HepG2 (cell line): ENCODE data around the gene MAP1LC3C. TPM values are rescaled to one million over a fixed set of nuclear protein-coding genes. Genes with fewer than 3 reads are reported as not detected.

Source experiments
- ATF7-NPFF ChIP-seq: sonication (generic); formaldehyde crosslinking; IDR thresholded peaks from 2 replicates; pipeline ENCODE4 v1.8.1; 2023; ENCODE audit warnings: mild to moderate bottlenecking, low read depth, missing genetic modification reagents, moderate library complexity
- BRCA1 ChIP-seq: sonication (generic); formaldehyde crosslinking; IDR thresholded peaks from 2 replicates; pipeline ENCODE4 v1.4.0; 2020; ENCODE audit warnings: missing genetic modification reagents
- ELF1 ChIP-seq: sonication (generic); formaldehyde crosslinking; IDR thresholded peaks from 2 replicates; pipeline ENCODE4 v1.4.0; 2020; ENCODE audit warnings: missing genetic modification reagents
- ETV5 ChIP-seq: IDR thresholded peaks from 2 replicates; pipeline ENCODE4 v1.6.1; 2018; ENCODE audit warnings: missing biosample characterization, missing genetic modification reagents, inconsistent platforms, borderline replicate concordance
- GPN1 ChIP-seq: sonication (generic); formaldehyde crosslinking; IDR thresholded peaks from 2 replicates; pipeline ENCODE4 v1.5.1; 2020; ENCODE audit warnings: missing genetic modification reagents, borderline replicate concordance
- HMG20A ChIP-seq: IDR thresholded peaks from 2 replicates; pipeline ENCODE4 v1.6.1; 2016; ENCODE audit warnings: borderline replicate concordance
- IRF2 ChIP-seq: IDR thresholded peaks from 2 replicates; pipeline ENCODE4 v1.6.1; 2018; ENCODE audit warnings: missing genetic modification reagents, missing compliant biosample characterization
- KDM5B ChIP-seq: sonication (generic); formaldehyde crosslinking; IDR thresholded peaks from 2 replicates; pipeline ENCODE4 v1.4.0; 2020; ENCODE audit warnings: missing genetic modification reagents, mild to moderate bottlenecking, borderline replicate concordance
- KLF13 ChIP-seq: sonication (generic); formaldehyde crosslinking; IDR thresholded peaks from 2 replicates; pipeline ENCODE4 v1.4.0; 2020; ENCODE audit warnings: mild to moderate bottlenecking, missing genetic modification reagents
- KLF16 ChIP-seq, 2 experiments: sonication (generic) in 1 of 2; formaldehyde crosslinking in 1 of 2; IDR thresholded peaks; 2 replicates each; pipeline versions ENCODE4 v1.6.1 to v1.8.0; 2016 to 2023; ENCODE audit warnings: missing genetic modification reagents in 2 of 2, missing compliant biosample characterization in 1 of 2
- SOX6 ChIP-seq, 2 experiments: fragments of 450-650 bp in 1 of 2; sonication (generic) in 1 of 2; formaldehyde crosslinking in 1 of 2; IDR thresholded peaks; 2 replicates each; pipeline versions ENCODE4 v1.4.0 to v1.6.1; 2017 to 2020; ENCODE audit warnings: antibody characterized with exemption in 1 of 2, mild to moderate bottlenecking in 1 of 2, missing genetic modification reagents in 1 of 2
- XRCC5 ChIP-seq: fragments of 200-400 bp; formaldehyde crosslinking; optimal IDR thresholded peaks from 2 replicates; pipeline ENCODE3; 2017; ENCODE audit warnings: mild to moderate bottlenecking, low read length
- ZMYM4 ChIP-seq: sonication (generic); formaldehyde crosslinking; IDR thresholded peaks from 2 replicates; pipeline ENCODE4 v1.8.1; 2023; ENCODE audit warnings: mild to moderate bottlenecking, missing genetic modification reagents
- ZNF282 ChIP-seq: fragments of 450-650 bp; IDR thresholded peaks from 2 replicates; pipeline ENCODE4 v1.6.1; 2018; ENCODE audit not compliant: partially characterized antibody
- ZNF792 ChIP-seq: IDR thresholded peaks from 2 replicates; pipeline ENCODE4 v1.6.1; 2016
- polyA plus RNA-seq, 8 experiments: library from polyadenylated mRNA; depleted of rRNA in 3 of 8; stranded (reverse) in 7 of 8; unstranded in 1 of 8; fragments of >200 nt; fragmentation: Illumina TruSeq in 4 of 8; extraction: Trizol in 4 of 8; gene quantifications; 2 replicates each; pipeline versions ENCODE4 v1.2.1 to v1.2.3, GENCODE V29; 2011 to 2016; ENCODE audit warnings: low read depth in 4 of 8, missing spikeins in 1 of 8, mixed read lengths in 1 of 8; ENCODE audit not compliant: insufficient read depth in 1 of 8
- total RNA-seq, 5 experiments: library from RNA; depleted of rRNA; stranded (reverse); fragments of >200 nt; fragmentation: Illumina TruSeq; extraction: Trizol; gene quantifications; 2 replicates each; pipeline ENCODE4 v1.2.3, GENCODE V29; 2016; ENCODE audit warnings: low read depth in 1 of 5
- TF ChIP-seq, protein P1 (sequence below): sonication (generic); formaldehyde crosslinking; IDR thresholded peaks from 2 replicates; pipeline ENCODE4 v1.4.0; 2020; ENCODE audit warnings: missing genetic modification reagents, borderline replicate concordance
- TF ChIP-seq, protein P2 (sequence below): sonication (generic); formaldehyde crosslinking; IDR thresholded peaks from 2 replicates; pipeline ENCODE4 v1.5.0; 2020; ENCODE audit warnings: mild to moderate bottlenecking, missing genetic modification reagents, moderate library complexity
- TF ChIP-seq, protein P3 (sequence below): sonication (generic); formaldehyde crosslinking; IDR thresholded peaks from 2 replicates; pipeline ENCODE4 v1.4.0; 2020; ENCODE audit warnings: low read depth, mild to moderate bottlenecking, missing genetic modification reagents
- TF ChIP-seq, protein P4 (sequence below): sonication (generic); formaldehyde crosslinking; IDR thresholded peaks from 2 replicates; pipeline ENCODE4 v1.4.0; 2020; ENCODE audit warnings: missing genetic modification reagents
- TF ChIP-seq, protein P5 (sequence below): fragments of 450-650 bp; IDR thresholded peaks from 2 replicates; pipeline ENCODE4 v1.6.1; 2016

The MAP1LC3C gene
- total and polyA plus RNA-seq, 2 of the 13 experiments (the other 11 are each of a cell fraction or from before 2014, with no cell fraction given), result not detected

GRCh38 chr1:241998412-241998921, 431 bp downstream of the MAP1LC3C start (continued):
- no peak for TF ChIP-seq SOX6 (IDR thresholded peaks at IDR 0.05)
- TF ChIP-seq SOX6 (CRISPR knock-in tag; IDR thresholded peaks at IDR 0.05), result 0 out of 2 replicates have a peak, but pooled peaks have one; percentile 22
- TF ChIP-seq IRF2 (CRISPR knock-in tag), result no peak
- no peak for TF ChIP-seq ETV5 (CRISPR knock-in tag)
- TF ChIP-seq ZMYM4 (CRISPR knock-in tag), result 0 out of 2 replicates have a peak, but pooled peaks have one; percentile 31
- TF ChIP-seq, protein P1, sequence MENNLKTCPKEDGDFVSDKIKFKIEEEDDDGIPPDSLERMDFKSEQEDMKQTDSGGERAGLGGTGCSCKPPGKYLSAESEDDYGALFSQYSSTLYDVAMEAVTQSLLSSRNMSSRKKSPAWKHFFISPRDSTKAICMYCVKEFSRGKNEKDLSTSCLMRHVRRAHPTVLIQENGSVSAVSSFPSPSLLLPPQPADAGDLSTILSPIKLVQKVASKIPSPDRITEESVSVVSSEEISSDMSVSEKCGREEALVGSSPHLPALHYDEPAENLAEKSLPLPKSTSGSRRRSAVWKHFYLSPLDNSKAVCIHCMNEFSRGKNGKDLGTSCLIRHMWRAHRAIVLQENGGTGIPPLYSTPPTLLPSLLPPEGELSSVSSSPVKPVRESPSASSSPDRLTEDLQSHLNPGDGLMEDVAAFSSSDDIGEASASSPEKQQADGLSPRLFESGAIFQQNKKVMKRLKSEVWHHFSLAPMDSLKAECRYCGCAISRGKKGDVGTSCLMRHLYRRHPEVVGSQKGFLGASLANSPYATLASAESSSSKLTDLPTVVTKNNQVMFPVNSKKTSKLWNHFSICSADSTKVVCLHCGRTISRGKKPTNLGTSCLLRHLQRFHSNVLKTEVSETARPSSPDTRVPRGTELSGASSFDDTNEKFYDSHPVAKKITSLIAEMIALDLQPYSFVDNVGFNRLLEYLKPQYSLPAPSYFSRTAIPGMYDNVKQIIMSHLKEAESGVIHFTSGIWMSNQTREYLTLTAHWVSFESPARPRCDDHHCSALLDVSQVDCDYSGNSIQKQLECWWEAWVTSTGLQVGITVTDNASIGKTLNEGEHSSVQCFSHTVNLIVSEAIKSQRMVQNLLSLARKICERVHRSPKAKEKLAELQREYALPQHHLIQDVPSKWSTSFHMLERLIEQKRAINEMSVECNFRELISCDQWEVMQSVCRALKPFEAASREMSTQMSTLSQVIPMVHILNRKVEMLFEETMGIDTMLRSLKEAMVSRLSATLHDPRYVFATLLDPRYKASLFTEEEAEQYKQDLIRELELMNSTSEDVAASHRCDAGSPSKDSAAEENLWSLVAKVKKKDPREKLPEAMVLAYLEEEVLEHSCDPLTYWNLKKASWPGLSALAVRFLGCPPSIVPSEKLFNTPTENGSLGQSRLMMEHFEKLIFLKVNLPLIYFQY (CRISPR knock-in tag), result 0 out of 2 replicates have a peak, but pooled peaks have one; percentile 48
- peak in 1 of 2 experiments; percentile 95; a peak in 2 of 4 replicates for TF ChIP-seq KLF16 (CRISPR knock-in tag; IDR thresholded peaks at IDR 0.05)
- no peak for TF ChIP-seq ZNF282
- TF ChIP-seq, protein P2, sequence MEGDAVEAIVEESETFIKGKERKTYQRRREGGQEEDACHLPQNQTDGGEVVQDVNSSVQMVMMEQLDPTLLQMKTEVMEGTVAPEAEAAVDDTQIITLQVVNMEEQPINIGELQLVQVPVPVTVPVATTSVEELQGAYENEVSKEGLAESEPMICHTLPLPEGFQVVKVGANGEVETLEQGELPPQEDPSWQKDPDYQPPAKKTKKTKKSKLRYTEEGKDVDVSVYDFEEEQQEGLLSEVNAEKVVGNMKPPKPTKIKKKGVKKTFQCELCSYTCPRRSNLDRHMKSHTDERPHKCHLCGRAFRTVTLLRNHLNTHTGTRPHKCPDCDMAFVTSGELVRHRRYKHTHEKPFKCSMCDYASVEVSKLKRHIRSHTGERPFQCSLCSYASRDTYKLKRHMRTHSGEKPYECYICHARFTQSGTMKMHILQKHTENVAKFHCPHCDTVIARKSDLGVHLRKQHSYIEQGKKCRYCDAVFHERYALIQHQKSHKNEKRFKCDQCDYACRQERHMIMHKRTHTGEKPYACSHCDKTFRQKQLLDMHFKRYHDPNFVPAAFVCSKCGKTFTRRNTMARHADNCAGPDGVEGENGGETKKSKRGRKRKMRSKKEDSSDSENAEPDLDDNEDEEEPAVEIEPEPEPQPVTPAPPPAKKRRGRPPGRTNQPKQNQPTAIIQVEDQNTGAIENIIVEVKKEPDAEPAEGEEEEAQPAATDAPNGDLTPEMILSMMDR (CRISPR knock-in tag), result peak; percentile 72
- no peak for TF ChIP-seq HMG20A
- TF ChIP-seq ELF1, result 0 out of 2 replicates have a peak, but pooled peaks have one; percentile 19
- TF ChIP-seq ZNF792 (CRISPR knock-in tag), result no peak
- peak; percentile 98 for TF ChIP-seq KLF13 (CRISPR knock-in tag)
- TF ChIP-seq, protein P3, sequence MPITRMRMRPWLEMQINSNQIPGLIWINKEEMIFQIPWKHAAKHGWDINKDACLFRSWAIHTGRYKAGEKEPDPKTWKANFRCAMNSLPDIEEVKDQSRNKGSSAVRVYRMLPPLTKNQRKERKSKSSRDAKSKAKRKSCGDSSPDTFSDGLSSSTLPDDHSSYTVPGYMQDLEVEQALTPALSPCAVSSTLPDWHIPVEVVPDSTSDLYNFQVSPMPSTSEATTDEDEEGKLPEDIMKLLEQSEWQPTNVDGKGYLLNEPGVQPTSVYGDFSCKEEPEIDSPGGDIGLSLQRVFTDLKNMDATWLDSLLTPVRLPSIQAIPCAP (CRISPR knock-in tag), result no peak
- TF ChIP-seq XRCC5, result peak; percentile 76
- no peak for TF ChIP-seq BRCA1 (CRISPR knock-in tag)
- TF ChIP-seq, protein P4, sequence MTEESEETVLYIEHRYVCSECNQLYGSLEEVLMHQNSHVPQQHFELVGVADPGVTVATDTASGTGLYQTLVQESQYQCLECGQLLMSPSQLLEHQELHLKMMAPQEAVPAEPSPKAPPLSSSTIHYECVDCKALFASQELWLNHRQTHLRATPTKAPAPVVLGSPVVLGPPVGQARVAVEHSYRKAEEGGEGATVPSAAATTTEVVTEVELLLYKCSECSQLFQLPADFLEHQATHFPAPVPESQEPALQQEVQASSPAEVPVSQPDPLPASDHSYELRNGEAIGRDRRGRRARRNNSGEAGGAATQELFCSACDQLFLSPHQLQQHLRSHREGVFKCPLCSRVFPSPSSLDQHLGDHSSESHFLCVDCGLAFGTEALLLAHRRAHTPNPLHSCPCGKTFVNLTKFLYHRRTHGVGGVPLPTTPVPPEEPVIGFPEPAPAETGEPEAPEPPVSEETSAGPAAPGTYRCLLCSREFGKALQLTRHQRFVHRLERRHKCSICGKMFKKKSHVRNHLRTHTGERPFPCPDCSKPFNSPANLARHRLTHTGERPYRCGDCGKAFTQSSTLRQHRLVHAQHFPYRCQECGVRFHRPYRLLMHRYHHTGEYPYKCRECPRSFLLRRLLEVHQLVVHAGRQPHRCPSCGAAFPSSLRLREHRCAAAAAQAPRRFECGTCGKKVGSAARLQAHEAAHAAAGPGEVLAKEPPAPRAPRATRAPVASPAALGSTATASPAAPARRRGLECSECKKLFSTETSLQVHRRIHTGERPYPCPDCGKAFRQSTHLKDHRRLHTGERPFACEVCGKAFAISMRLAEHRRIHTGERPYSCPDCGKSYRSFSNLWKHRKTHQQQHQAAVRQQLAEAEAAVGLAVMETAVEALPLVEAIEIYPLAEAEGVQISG (CRISPR knock-in tag), result no peak
- no peak for TF ChIP-seq KDM5B (CRISPR knock-in tag)
- TF ChIP-seq ATF7-NPFF (CRISPR knock-in tag), result no peak
- TF ChIP-seq, protein P5, sequence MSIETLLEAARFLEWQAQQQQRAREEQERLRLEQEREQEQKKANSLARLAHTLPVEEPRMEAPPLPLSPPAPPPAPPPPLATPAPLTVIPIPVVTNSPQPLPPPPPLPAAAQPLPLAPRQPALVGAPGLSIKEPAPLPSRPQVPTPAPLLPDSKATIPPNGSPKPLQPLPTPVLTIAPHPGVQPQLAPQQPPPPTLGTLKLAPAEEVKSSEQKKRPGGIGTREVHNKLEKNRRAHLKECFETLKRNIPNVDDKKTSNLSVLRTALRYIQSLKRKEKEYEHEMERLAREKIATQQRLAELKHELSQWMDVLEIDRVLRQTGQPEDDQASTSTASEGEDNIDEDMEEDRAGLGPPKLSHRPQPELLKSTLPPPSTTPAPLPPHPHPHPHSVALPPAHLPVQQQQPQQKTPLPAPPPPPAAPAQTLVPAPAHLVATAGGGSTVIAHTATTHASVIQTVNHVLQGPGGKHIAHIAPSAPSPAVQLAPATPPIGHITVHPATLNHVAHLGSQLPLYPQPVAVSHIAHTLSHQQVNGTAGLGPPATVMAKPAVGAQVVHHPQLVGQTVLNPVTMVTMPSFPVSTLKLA, result no peak
- no peak for TF ChIP-seq GPN1 (CRISPR knock-in tag)
